ENCODE data around the gene RSRC1.
"Not testable (repeated sequence)": the region's sequence is repeated elsewhere in the genome, so short reads cannot be mapped to it uniquely, and the experiment has no call there.

RSRC1 gene

GRCh38 chr3:158228942-158229341 lies 119.1 kb downstream of the RSRC1 start:
- H3K9me3 ChIP-seq (ENCODE audit: control insufficient read depth, low read length); H3K4ac ChIP-seq (ENCODE audit: low read depth in 1 of 2, low read length in 2 of 2); H3K4me1 ChIP-seq (ENCODE audit: control insufficient read depth, insufficient read depth, low read depth, low read length); DNase-seq; H4K91ac ChIP-seq (ENCODE audit: low read length); H2AFZ ChIP-seq (ENCODE audit: low read depth, low read length); H3K14ac ChIP-seq (ENCODE audit: low read length in 2 of 2); H3K36me3 ChIP-seq (ENCODE audit: control insufficient read depth in 1 of 2, insufficient read depth in 2 of 2, low read depth in 1 of 2, low read length in 2 of 2); H3K23ac ChIP-seq (ENCODE audit: low read length in 2 of 2); H3K79me1 ChIP-seq (replicated peaks; ENCODE audit: low read length, poor library complexity, severe bottlenecking); H3K4me2 ChIP-seq (ENCODE audit: low read length, poor library complexity, severe bottlenecking); H2AK5ac ChIP-seq (ENCODE audit: low read length, severe bottlenecking); H3K4me3 ChIP-seq (ENCODE audit: insufficient read depth in 1 of 2, low read depth in 1 of 2, low read length in 2 of 2); H2BK15ac ChIP-seq (ENCODE audit: low read depth, poor library complexity, severe bottlenecking); H3K9ac ChIP-seq (ENCODE audit: low read length); H3K27ac ChIP-seq (ENCODE audit: low read length, poor library complexity, severe bottlenecking); H2BK120ac ChIP-seq (ENCODE audit: low read depth, low read length); H2BK5ac ChIP-seq (ENCODE audit: low read depth, low read length, poor library complexity, severe bottlenecking); H4K8ac ChIP-seq (ENCODE audit: low read length); H2BK12ac ChIP-seq (ENCODE audit: low read length in 2 of 2); H3K27me3 ChIP-seq (ENCODE audit: control insufficient read depth in 1 of 2, insufficient read depth in 1 of 2, low read length in 2 of 2); H3K18ac ChIP-seq (ENCODE audit: low read depth in 1 of 2, low read length in 2 of 2): not testable (repeated sequence)
- 58% methylated on average over 2 of the region's 10 CpGs for WGBS

GRCh38 chr3:158233791-158234190 lies 123.9 kb downstream of the RSRC1 start:
- H3K79me1 ChIP-seq (replicated peaks; ENCODE audit: low read length, poor library complexity, severe bottlenecking): no peaks in the 10 kb centered on the region
- H3K14ac ChIP-seq (ENCODE audit: low read length in 2 of 2): no peak overlapping the region
- H4K8ac ChIP-seq (ENCODE audit: low read length): no peak overlapping the region
- peaks cover 5% of the 10 kb centered on the region for H3K9me3 ChIP-seq (ENCODE audit: control insufficient read depth, low read length)
- no peak overlapping the region for H3K18ac ChIP-seq (ENCODE audit: low read depth in 1 of 2, low read length in 2 of 2)
- 100% methylated on average over 1 of the region's 1 CpG for WGBS
- H2BK120ac ChIP-seq (ENCODE audit: low read depth, low read length): no peak overlapping the region
- no peaks in the 10 kb centered on the region for H3K4me1 ChIP-seq (ENCODE audit: control insufficient read depth, insufficient read depth, low read depth, low read length)
- H2BK5ac ChIP-seq (ENCODE audit: low read depth, low read length, poor library complexity, severe bottlenecking): no peak overlapping the region
- no peak overlapping the region for H2BK15ac ChIP-seq (ENCODE audit: low read depth, poor library complexity, severe bottlenecking)
- no peak overlapping the region for H3K4me3 ChIP-seq (ENCODE audit: insufficient read depth in 1 of 2, low read depth in 1 of 2, low read length in 2 of 2)
- H3K4me2 ChIP-seq (ENCODE audit: low read length, poor library complexity, severe bottlenecking): no peak overlapping the region
- no peak overlapping the region for H3K9ac ChIP-seq (ENCODE audit: low read length)
- no peak overlapping the region for H2AK5ac ChIP-seq (ENCODE audit: low read length, severe bottlenecking)
- H3K23ac ChIP-seq (ENCODE audit: low read length in 2 of 2): no peak overlapping the region
- H3K36me3 ChIP-seq (ENCODE audit: control insufficient read depth in 1 of 2, insufficient read depth in 2 of 2, low read depth in 1 of 2, low read length in 2 of 2): peaks cover 0 to 4% of the 10 kb centered on the region in 2 experiments
- no peaks in the 10 kb centered on the region for H3K27me3 ChIP-seq (ENCODE audit: control insufficient read depth in 1 of 2, insufficient read depth in 1 of 2, low read length in 2 of 2)
- no peak overlapping the region for H4K91ac ChIP-seq (ENCODE audit: low read length)
- no peak overlapping the region for H3K4ac ChIP-seq (ENCODE audit: low read depth in 1 of 2, low read length in 2 of 2)
- H2AFZ ChIP-seq (ENCODE audit: low read depth, low read length): no peak overlapping the region
- no peak overlapping the region for H3K27ac ChIP-seq (ENCODE audit: low read length, poor library complexity, severe bottlenecking)
- H2BK12ac ChIP-seq (ENCODE audit: low read length in 2 of 2): no peak overlapping the region
- no peak for DNase-seq

- Histone ChIP-seq H2BK15ac (ENCODE audit: low read depth, poor library complexity, severe bottlenecking) (no peak overlapping the region), H2AFZ (ENCODE audit: low read depth, low read length) (no peak overlapping the region), H3K4ac (ENCODE audit: low read depth in 1 of 2, low read length in 2 of 2) (no peak overlapping the region), H3K27me3 (ENCODE audit: control insufficient read depth in 1 of 2, insufficient read depth in 1 of 2, low read length in 2 of 2) (no peaks in the 10 kb centered on the region), H3K4me2 (ENCODE audit: low read length, poor library complexity, severe bottlenecking) (no peak overlapping the region), H3K36me3 (ENCODE audit: control insufficient read depth in 1 of 2, insufficient read depth in 2 of 2, low read depth in 1 of 2, low read length in 2 of 2) (no peaks in the 10 kb centered on the region), H3K4me3 (ENCODE audit: insufficient read depth in 1 of 2, low read depth in 1 of 2, low read length in 2 of 2) (no peak overlapping the region), H4K8ac (ENCODE audit: low read length) (no peak overlapping the region), H3K9ac (ENCODE audit: low read length) (no peak overlapping the region), H3K14ac (ENCODE audit: low read length in 2 of 2) (no peak overlapping the region), H3K27ac (ENCODE audit: low read length, poor library complexity, severe bottlenecking) (no peak overlapping the region), H2AK5ac (ENCODE audit: low read length, severe bottlenecking) (no peak overlapping the region), H3K4me1 (ENCODE audit: control insufficient read depth, insufficient read depth, low read depth, low read length) (no peaks in the 10 kb centered on the region), H2BK120ac (ENCODE audit: low read depth, low read length) (no peak overlapping the region), H3K79me1 (replicated peaks; ENCODE audit: low read length, poor library complexity, severe bottlenecking) (peaks cover 9% of the 10 kb centered on the region), H2BK5ac (ENCODE audit: low read depth, low read length, poor library complexity, severe bottlenecking) (no peak overlapping the region), H3K18ac (ENCODE audit: low read depth in 1 of 2, low read length in 2 of 2) (no peak overlapping the region), H3K23ac (ENCODE audit: low read length in 2 of 2) (no peak overlapping the region), H3K9me3 (ENCODE audit: control insufficient read depth, low read length) (peaks cover 16% of the 10 kb centered on the region), H4K91ac (ENCODE audit: low read length) (no peak overlapping the region), H2BK12ac (ENCODE audit: low read length in 2 of 2) (no peak overlapping the region)
- no peak for DNase-seq
- WGBS: 100% methylated on average over 1 of the region's 1 CpG
These were observed 134.4 kb downstream of the RSRC1 start for GRCh38 chr3:158244274-158244673.

- no peak overlapping the region for H2BK5ac ChIP-seq (ENCODE audit: low read depth, low read length, poor library complexity, severe bottlenecking)
- H3K23ac ChIP-seq (ENCODE audit: low read length in 2 of 2): no peak overlapping the region
- peaks cover 13% of the 10 kb centered on the region for H3K9me3 ChIP-seq (ENCODE audit: control insufficient read depth, low read length)
- H3K9ac ChIP-seq (ENCODE audit: low read length): no peak overlapping the region
- peaks cover 6% of the 10 kb centered on the region for H3K79me1 ChIP-seq (replicated peaks; ENCODE audit: low read length, poor library complexity, severe bottlenecking)
- no peak overlapping the region for H3K4ac ChIP-seq (ENCODE audit: low read depth in 1 of 2, low read length in 2 of 2)
- no peak overlapping the region for H3K27ac ChIP-seq (ENCODE audit: low read length, poor library complexity, severe bottlenecking)
- H3K4me1 ChIP-seq (ENCODE audit: control insufficient read depth, insufficient read depth, low read depth, low read length): no peaks in the 10 kb centered on the region
- DNase-seq: no peak
- H3K36me3 ChIP-seq (ENCODE audit: control insufficient read depth in 1 of 2, insufficient read depth in 2 of 2, low read depth in 1 of 2, low read length in 2 of 2): no peaks in the 10 kb centered on the region
- no peak overlapping the region for H4K91ac ChIP-seq (ENCODE audit: low read length)
- H4K8ac ChIP-seq (ENCODE audit: low read length): no peak overlapping the region
- no peak overlapping the region for H2BK15ac ChIP-seq (ENCODE audit: low read depth, poor library complexity, severe bottlenecking)
- H3K27me3 ChIP-seq (ENCODE audit: control insufficient read depth in 1 of 2, insufficient read depth in 1 of 2, low read length in 2 of 2): no peaks in the 10 kb centered on the region
- H3K18ac ChIP-seq (ENCODE audit: low read depth in 1 of 2, low read length in 2 of 2): no peak overlapping the region
- no peak overlapping the region for H2AFZ ChIP-seq (ENCODE audit: low read depth, low read length)
- H2BK12ac ChIP-seq (ENCODE audit: low read length in 2 of 2): no peak overlapping the region
- H3K4me2 ChIP-seq (ENCODE audit: low read length, poor library complexity, severe bottlenecking): no peak overlapping the region
- no peak overlapping the region for H3K14ac ChIP-seq (ENCODE audit: low read length in 2 of 2)
- H2BK120ac ChIP-seq (ENCODE audit: low read depth, low read length): no peak overlapping the region
- no peak overlapping the region for H2AK5ac ChIP-seq (ENCODE audit: low read length, severe bottlenecking)
- WGBS: 87% methylated on average over 3 of the region's 3 CpGs
- H3K4me3 ChIP-seq (ENCODE audit: insufficient read depth in 1 of 2, low read depth in 1 of 2, low read length in 2 of 2): no peak overlapping the region
These were observed 137.4 kb downstream of the RSRC1 start for GRCh38 chr3:158247288-158247687.

Measured in mesenchymal stem cell (in vitro differentiated cells and primary cell).